ENCODE data around the gene IL15. TPM values are rescaled to one million over a fixed set of nuclear protein-coding genes. Genes with fewer than 3 reads are reported as not detected.
"Not testable (repeated sequence)": the region's sequence is repeated elsewhere in the genome, so short reads cannot be mapped to it uniquely, and the experiment has no call there.

Gene IL15
- total and polyA plus RNA-seq, 4 donors, result 0.93 to 2.0 (median 1.5) TPM

DNA sequence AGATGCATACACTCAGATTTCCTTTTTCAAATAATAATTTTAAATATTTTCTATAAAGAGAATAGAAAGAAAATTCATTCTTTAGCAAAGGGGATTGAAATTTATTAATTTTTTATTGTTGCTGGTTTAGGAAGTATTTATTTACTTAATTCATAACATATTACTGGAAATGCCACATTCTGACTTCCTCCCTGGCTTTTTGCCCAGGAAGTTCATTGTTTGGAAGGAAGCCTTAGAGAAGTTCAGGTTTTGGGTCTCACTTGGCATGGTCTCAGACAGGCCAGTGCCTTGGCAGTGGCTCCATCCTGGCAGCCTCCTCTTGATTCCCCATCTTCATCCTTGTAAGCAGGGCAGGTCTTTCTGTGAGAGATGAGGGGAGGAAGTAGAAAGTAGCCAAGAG is 50.5 kb downstream of the IL15 start (continued):
- TF ChIP-seq RAD21 (IDR thresholded peaks at IDR 0.05) (no peak), FOXA2 (IDR thresholded peaks at IDR 0.05) (no peak)

DNA sequence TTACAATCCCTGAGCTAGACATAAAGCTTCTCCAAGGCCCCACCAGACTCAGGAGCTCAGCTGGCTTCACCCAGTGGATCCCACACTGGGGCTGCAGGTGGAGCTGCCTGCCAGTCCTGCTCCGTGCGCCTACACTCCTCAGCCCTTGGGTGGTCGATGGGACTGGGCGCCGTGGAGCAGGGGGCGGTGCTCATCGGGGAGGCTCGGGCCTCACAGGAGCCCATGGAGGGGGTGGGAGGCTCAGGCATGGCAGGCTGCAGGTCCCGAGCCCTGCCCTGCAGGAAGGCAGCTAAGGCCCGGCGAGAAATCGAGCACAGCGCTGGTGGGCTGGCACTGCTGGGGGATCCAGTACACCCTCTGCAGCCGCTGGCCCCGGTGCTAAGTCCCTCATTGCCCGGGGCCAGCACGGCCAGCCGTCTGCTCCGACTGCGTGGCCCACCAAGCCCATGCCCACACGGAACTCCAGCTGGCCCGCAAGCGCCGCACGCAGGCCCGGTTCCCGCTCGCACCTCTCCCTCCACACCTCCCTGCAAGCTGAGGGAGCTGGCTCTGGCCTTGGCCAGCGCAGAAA is 53.4 kb downstream of the IL15 start:
- not testable (repeated sequence) for DNase-seq (ENCODE audit: low spot score)

DNA sequence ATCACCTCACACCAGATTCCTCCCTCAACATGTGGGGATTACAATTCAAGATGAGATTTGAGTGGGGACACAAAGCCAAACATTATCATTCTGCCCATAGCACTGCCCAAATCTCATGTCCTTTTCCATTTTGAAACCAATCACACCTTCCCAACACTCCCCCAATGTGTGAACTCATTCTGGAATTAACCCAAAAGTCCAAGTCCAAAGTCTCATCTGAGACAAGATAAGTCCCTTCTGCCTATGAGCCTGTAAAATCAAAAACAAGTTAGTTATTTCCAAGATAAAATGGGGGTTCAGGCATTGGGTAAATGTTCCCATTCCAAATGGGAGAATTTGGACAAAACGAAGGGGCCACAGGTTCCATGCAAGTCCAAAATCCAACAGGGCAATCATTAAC is 54.9 kb downstream of the IL15 start:
- H3K27me3 ChIP-seq (ENCODE audit: control insufficient read depth in 4 of 4, insufficient read depth in 4 of 4, low read length in 3 of 4); H3K36me3 ChIP-seq (ENCODE audit: control insufficient read depth in 4 of 4, insufficient read depth in 3 of 4, low read depth in 1 of 4, low read length in 3 of 4); H3K4me1 ChIP-seq (ENCODE audit: control insufficient read depth in 4 of 4, insufficient read depth in 4 of 4, low read length in 3 of 4); H3K9me3 ChIP-seq (ENCODE audit: control insufficient read depth in 4 of 4, low read length in 3 of 4); H3K9ac ChIP-seq (ENCODE audit: low read depth in 1 of 2, low read length in 2 of 2); H3K4me3 ChIP-seq (ENCODE audit: low read depth in 1 of 3, low read length in 3 of 3); DNase-seq (ENCODE audit: low spot score); H3K27ac ChIP-seq (ENCODE audit: low read depth in 1 of 2, low read length in 2 of 2): not testable (repeated sequence)
- TF ChIP-seq HNF4A (conservative IDR thresholded peaks at IDR 0.05) (peak; percentile 68 to 85), HNF4G (IDR thresholded peaks at IDR 0.05) (peak; percentile 61)
- 28% methylated on average over 1 of the region's 1 CpG for WGBS

More for the DNA sequence above, 53.4 kb downstream of the IL15 start:
- H3K36me3 ChIP-seq (ENCODE audit: control insufficient read depth in 4 of 4, insufficient read depth in 3 of 4, low read depth in 1 of 4, low read length in 3 of 4); H3K4me1 ChIP-seq (ENCODE audit: control insufficient read depth in 4 of 4, insufficient read depth in 4 of 4, low read length in 3 of 4); H3K4me3 ChIP-seq (ENCODE audit: low read depth in 1 of 3, low read length in 3 of 3); H3K27ac ChIP-seq (ENCODE audit: low read depth in 1 of 2, low read length in 2 of 2); H3K27me3 ChIP-seq (ENCODE audit: control insufficient read depth in 4 of 4, insufficient read depth in 4 of 4, low read length in 3 of 4); H3K9me3 ChIP-seq (ENCODE audit: control insufficient read depth in 4 of 4, low read length in 3 of 4); H3K9ac ChIP-seq (ENCODE audit: low read depth in 1 of 2, low read length in 2 of 2): not testable (repeated sequence)
- WGBS, result 96% methylated on average over 29 of the region's 29 CpGs

DNA sequence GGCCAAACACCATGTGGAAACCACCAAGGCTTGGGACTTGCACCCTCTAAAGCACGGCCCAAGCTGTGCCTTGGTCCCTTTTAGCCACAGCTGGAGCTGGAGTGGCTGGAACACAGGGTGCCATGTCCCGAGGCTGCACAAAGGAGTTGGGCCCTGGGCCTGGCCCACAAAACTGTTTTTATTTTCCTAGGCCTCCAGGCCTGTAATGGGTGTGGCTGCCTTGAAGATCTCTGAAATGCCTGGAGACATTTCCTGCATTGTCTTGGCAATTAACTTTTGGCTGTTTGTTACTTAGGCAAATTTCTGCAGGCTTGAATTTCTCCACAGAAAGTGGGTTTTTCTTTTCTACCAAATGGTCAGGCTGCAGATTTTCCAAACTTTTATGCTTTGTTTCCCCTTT is 55.7 kb downstream of the IL15 start:
- no peaks in the 10 kb centered on the region for H3K36me3 ChIP-seq (ENCODE audit: control insufficient read depth in 4 of 4, insufficient read depth in 3 of 4, low read depth in 1 of 4, low read length in 3 of 4)

More for the DNA sequence above, 55.7 kb downstream of the IL15 start:
- no peak overlapping the region for H3K27ac ChIP-seq (ENCODE audit: low read depth in 1 of 2, low read length in 2 of 2)
- H3K9me3 ChIP-seq (ENCODE audit: control insufficient read depth in 4 of 4, low read length in 3 of 4), result no peaks in the 10 kb centered on the region
- H3K27me3 ChIP-seq (ENCODE audit: control insufficient read depth in 4 of 4, insufficient read depth in 4 of 4, low read length in 3 of 4), result no peaks in the 10 kb centered on the region
- H3K4me1 ChIP-seq (ENCODE audit: control insufficient read depth in 4 of 4, insufficient read depth in 4 of 4, low read length in 3 of 4), result peaks cover 0 to 6% (median 0%) of the 10 kb centered on the region in 4 donors
- no peak for TF ChIP-seq JUND (IDR thresholded peaks at IDR 0.05)
- TF ChIP-seq, protein P1, sequence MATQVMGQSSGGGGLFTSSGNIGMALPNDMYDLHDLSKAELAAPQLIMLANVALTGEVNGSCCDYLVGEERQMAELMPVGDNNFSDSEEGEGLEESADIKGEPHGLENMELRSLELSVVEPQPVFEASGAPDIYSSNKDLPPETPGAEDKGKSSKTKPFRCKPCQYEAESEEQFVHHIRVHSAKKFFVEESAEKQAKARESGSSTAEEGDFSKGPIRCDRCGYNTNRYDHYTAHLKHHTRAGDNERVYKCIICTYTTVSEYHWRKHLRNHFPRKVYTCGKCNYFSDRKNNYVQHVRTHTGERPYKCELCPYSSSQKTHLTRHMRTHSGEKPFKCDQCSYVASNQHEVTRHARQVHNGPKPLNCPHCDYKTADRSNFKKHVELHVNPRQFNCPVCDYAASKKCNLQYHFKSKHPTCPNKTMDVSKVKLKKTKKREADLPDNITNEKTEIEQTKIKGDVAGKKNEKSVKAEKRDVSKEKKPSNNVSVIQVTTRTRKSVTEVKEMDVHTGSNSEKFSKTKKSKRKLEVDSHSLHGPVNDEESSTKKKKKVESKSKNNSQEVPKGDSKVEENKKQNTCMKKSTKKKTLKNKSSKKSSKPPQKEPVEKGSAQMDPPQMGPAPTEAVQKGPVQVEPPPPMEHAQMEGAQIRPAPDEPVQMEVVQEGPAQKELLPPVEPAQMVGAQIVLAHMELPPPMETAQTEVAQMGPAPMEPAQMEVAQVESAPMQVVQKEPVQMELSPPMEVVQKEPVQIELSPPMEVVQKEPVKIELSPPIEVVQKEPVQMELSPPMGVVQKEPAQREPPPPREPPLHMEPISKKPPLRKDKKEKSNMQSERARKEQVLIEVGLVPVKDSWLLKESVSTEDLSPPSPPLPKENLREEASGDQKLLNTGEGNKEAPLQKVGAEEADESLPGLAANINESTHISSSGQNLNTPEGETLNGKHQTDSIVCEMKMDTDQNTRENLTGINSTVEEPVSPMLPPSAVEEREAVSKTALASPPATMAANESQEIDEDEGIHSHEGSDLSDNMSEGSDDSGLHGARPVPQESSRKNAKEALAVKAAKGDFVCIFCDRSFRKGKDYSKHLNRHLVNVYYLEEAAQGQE (IDR thresholded peaks at IDR 0.05), result no peak
- TF ChIP-seq, protein P2, sequence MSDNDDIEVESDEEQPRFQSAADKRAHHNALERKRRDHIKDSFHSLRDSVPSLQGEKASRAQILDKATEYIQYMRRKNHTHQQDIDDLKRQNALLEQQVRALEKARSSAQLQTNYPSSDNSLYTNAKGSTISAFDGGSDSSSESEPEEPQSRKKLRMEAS (IDR thresholded peaks at IDR 0.05), result no peak
- no peak for TF ChIP-seq NR2F2 (IDR thresholded peaks at IDR 0.05)
- TF ChIP-seq HNF4A (conservative IDR thresholded peaks at IDR 0.05), result no peak
- TF ChIP-seq SP1 (IDR thresholded peaks at IDR 0.05), result no peak
- TF ChIP-seq, protein P3, sequence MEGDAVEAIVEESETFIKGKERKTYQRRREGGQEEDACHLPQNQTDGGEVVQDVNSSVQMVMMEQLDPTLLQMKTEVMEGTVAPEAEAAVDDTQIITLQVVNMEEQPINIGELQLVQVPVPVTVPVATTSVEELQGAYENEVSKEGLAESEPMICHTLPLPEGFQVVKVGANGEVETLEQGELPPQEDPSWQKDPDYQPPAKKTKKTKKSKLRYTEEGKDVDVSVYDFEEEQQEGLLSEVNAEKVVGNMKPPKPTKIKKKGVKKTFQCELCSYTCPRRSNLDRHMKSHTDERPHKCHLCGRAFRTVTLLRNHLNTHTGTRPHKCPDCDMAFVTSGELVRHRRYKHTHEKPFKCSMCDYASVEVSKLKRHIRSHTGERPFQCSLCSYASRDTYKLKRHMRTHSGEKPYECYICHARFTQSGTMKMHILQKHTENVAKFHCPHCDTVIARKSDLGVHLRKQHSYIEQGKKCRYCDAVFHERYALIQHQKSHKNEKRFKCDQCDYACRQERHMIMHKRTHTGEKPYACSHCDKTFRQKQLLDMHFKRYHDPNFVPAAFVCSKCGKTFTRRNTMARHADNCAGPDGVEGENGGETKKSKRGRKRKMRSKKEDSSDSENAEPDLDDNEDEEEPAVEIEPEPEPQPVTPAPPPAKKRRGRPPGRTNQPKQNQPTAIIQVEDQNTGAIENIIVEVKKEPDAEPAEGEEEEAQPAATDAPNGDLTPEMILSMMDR (IDR thresholded peaks at IDR 0.05; ENCODE audit: low read depth, low read length, missing input control), result no peak
- no peak for TF ChIP-seq YY1 (IDR thresholded peaks at IDR 0.05)
- TF ChIP-seq, protein P4, sequence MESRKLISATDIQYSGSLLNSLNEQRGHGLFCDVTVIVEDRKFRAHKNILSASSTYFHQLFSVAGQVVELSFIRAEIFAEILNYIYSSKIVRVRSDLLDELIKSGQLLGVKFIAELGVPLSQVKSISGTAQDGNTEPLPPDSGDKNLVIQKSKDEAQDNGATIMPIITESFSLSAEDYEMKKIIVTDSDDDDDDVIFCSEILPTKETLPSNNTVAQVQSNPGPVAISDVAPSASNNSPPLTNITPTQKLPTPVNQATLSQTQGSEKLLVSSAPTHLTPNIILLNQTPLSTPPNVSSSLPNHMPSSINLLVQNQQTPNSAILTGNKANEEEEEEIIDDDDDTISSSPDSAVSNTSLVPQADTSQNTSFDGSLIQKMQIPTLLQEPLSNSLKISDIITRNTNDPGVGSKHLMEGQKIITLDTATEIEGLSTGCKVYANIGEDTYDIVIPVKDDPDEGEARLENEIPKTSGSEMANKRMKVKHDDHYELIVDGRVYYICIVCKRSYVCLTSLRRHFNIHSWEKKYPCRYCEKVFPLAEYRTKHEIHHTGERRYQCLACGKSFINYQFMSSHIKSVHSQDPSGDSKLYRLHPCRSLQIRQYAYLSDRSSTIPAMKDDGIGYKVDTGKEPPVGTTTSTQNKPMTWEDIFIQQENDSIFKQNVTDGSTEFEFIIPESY (IDR thresholded peaks at IDR 0.05), result no peak
- no peak for TF ChIP-seq HNF4G (IDR thresholded peaks at IDR 0.05)
- TF ChIP-seq, protein P5, sequence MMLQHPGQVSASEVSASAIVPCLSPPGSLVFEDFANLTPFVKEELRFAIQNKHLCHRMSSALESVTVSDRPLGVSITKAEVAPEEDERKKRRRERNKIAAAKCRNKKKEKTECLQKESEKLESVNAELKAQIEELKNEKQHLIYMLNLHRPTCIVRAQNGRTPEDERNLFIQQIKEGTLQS (IDR thresholded peaks at IDR 0.05), result no peak
- TF ChIP-seq EGR1 (IDR thresholded peaks at IDR 0.05; ENCODE audit: low read depth in 2 of 2), result no peak
- no peak for TF ChIP-seq RAD21 (IDR thresholded peaks at IDR 0.05)
- H3K4me3 ChIP-seq (ENCODE audit: low read depth in 1 of 3, low read length in 3 of 3), result no peak overlapping the region
- H3K9ac ChIP-seq (ENCODE audit: low read depth in 1 of 2, low read length in 2 of 2), result no peak overlapping the region
- no peak for DNase-seq (ENCODE audit: low spot score)
- WGBS, result 84% methylated on average over 2 of the region's 2 CpGs
